MCF 10A (cell line): ENCODE results near the gene PIK3AP1. TPM values are rescaled to one million over a fixed set of nuclear protein-coding genes. Genes with fewer than 3 reads are reported as not detected.

ENCODE experiments used
- BruUV-seq: library from RNA; stranded (reverse); fragments of 400-500 nt; replicated peaks from 2 replicates; lab custom pipeline; 2021; lab: Mats Ljungman, UMichigan
- CTCF ChIA-PET: fragments of 300-600 bp; sonication (Branson Sonifier 250); formaldehyde crosslinking; extraction: SDS; loops from one replicate; lab custom pipeline; 2021; ENCODE audit warnings: antibody characterized with exemption, inconsistent platforms; lab: Yijun Ruan, JAX
- POLR2A ChIA-PET: fragments of 300-600, 350-650 bp; sonication (Branson Sonifier 250); formaldehyde crosslinking; extraction: SDS; loops from one replicate; lab custom pipeline; 2020; ENCODE audit warnings: antibody characterized with exemption, inconsistent platforms; lab: Yijun Ruan, JAX
- DNase-seq: peaks from one replicate; pipeline ENCODE4 v3.0.0-alpha.2; 2018; ENCODE audit not compliant: unreplicated experiment
- H3K27ac Mint-ChIP-seq: one replicate; pipeline ENCODE4 v1.8.0; 2022; ENCODE audit warnings: mild to moderate bottlenecking, low read depth, mixed read lengths; ENCODE audit not compliant: unreplicated experiment
- H3K27me3 Mint-ChIP-seq: one replicate; pipeline ENCODE4 v1.8.0; 2022; ENCODE audit warnings: mixed read lengths; ENCODE audit not compliant: insufficient read depth, unreplicated experiment
- H3K36me3 Mint-ChIP-seq: one replicate; pipeline ENCODE4 v1.8.0; 2022; ENCODE audit warnings: mild to moderate bottlenecking, moderate library complexity, mixed read lengths; ENCODE audit not compliant: insufficient read depth, unreplicated experiment
- H3K4me1 Mint-ChIP-seq: one replicate; pipeline ENCODE4 v1.8.0; 2022; ENCODE audit warnings: mixed read lengths; ENCODE audit not compliant: insufficient read depth, unreplicated experiment
- H3K4me3 Mint-ChIP-seq: one replicate; pipeline ENCODE4 v1.8.0; 2022; ENCODE audit warnings: mild to moderate bottlenecking, moderate library complexity, mixed read lengths; ENCODE audit not compliant: unreplicated experiment
- H3K9me3 Mint-ChIP-seq: one replicate; pipeline ENCODE4 v1.8.0; 2022; ENCODE audit warnings: mixed read lengths; ENCODE audit not compliant: unreplicated experiment
- intact Hi-C: fragments of 100-400 bp; cut with micrococcal nuclease; formaldehyde crosslinking; loops from 2 replicates; pipeline ENCODE4 v1.14.1; 2022
- total RNA-seq: library from RNA; stranded (reverse); gene quantifications from 2 replicates; pipeline ENCODE4 v1.2.3, GENCODE V29; 2022
- TF ChIP-seq, protein P1 (sequence below): fragments of 200-600 bp; IDR thresholded peaks from one replicate; pipeline ENCODE4 v1.8.0; 2022; ENCODE audit warnings: antibody characterized with exemption, mild to moderate bottlenecking; ENCODE audit not compliant: unreplicated experiment

Gene PIK3AP1
- total RNA-seq, 1 experiment from 2014 or later, result not detected

DNA sequence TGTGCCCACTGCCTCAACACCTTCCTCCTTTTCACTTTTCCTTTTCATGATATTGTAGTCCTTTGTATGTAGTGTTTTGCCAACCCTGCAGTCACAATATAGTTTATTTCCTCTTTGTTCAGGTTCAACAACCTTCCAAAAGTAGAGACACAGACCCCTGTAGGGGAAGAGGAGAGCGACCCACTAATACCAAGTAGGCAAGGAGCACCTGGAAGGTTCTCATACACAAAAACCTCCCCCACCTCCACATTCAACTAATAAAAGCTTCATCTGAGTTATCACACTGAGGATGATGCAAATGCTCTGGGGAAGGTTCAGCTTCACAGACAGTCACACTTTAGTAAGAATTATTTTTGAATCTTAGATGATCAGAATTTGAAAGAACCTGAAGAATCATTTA is 41.6 kb downstream of the PIK3AP1 start:
- Mint-ChIP-seq H3K27ac (no peak overlapping the region), H3K36me3 (no peaks in the 10 kb centered on the region), H3K4me1 (no peaks in the 10 kb centered on the region), H3K4me3 (no peak overlapping the region), H3K27me3 (peaks cover 11% of the 10 kb centered on the region), H3K9me3 (no peaks in the 10 kb centered on the region)
- BruUV-seq, result no TSS peak
- no peak for DNase-seq
- TF ChIP-seq, protein P1, sequence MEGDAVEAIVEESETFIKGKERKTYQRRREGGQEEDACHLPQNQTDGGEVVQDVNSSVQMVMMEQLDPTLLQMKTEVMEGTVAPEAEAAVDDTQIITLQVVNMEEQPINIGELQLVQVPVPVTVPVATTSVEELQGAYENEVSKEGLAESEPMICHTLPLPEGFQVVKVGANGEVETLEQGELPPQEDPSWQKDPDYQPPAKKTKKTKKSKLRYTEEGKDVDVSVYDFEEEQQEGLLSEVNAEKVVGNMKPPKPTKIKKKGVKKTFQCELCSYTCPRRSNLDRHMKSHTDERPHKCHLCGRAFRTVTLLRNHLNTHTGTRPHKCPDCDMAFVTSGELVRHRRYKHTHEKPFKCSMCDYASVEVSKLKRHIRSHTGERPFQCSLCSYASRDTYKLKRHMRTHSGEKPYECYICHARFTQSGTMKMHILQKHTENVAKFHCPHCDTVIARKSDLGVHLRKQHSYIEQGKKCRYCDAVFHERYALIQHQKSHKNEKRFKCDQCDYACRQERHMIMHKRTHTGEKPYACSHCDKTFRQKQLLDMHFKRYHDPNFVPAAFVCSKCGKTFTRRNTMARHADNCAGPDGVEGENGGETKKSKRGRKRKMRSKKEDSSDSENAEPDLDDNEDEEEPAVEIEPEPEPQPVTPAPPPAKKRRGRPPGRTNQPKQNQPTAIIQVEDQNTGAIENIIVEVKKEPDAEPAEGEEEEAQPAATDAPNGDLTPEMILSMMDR, result no peak
- ChIA-PET POLR2A (no interaction called here), CTCF (interaction anchor here (0.8 to 1.1 kb wide), 3 partner anchors 15 to 359 kb away, joined by 3 read pairs; no protein-coding TSS in a partner anchor)
- intact Hi-C loops, result no loop called here

DNA sequence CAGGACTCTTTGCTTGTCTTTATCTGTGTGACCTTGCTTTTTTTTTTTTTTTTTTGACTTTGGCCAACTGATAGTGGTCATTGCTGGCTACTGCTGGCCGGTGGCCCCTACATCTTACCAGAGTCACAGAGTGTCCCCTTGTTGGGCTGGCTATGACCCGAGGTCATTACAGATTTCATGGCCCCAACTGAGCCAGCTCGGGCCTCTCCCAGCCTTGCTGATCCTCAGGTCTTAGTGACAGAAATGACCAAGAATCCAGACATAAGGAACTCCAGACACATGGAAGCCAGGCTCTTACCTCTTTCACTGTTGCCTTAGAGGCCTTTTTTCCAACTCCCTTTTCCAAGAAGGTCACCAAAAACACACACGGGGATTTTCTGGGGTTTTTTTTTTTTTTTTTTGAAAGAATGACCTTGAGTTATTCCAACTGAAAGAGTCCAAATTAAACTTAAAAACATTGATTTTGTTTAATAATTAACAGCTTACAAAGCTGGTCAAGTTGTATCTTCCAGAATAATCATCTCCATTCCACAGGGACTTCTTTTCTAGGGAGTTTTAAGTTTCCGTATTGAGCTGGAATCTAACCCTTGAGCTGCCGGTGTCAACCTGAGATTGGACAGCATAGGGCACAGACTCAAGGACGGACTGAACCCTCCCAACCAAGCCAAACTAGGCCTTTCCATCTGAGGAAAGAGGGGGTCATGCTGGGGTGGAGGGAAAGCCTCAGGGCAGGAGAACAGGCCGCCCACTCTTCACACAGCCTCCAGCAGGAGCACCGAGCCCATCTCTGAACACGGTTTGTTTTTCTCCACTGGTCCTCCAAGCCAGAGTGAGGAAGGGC is 43.8 kb downstream of the PIK3AP1 start:
- no peaks in the 10 kb centered on the region for H3K4me1 Mint-ChIP-seq
- H3K4me3 Mint-ChIP-seq, result no peak overlapping the region
- ChIA-PET CTCF (interaction anchor here (0.6 to 0.7 kb wide), 2 partner anchors 16 to 36 kb away, joined by 3 read pairs; no protein-coding TSS in a partner anchor), POLR2A (no interaction called here)
- no peaks in the 10 kb centered on the region for H3K9me3 Mint-ChIP-seq
- BruUV-seq, result no TSS peak
- H3K27ac Mint-ChIP-seq, result no peak overlapping the region
- peaks cover 11% of the 10 kb centered on the region for H3K27me3 Mint-ChIP-seq
- DNase-seq, result no peak
- H3K36me3 Mint-ChIP-seq, result no peaks in the 10 kb centered on the region
- TF ChIP-seq, protein P1, result no peak
- intact Hi-C loops, result no loop called here

DNA sequence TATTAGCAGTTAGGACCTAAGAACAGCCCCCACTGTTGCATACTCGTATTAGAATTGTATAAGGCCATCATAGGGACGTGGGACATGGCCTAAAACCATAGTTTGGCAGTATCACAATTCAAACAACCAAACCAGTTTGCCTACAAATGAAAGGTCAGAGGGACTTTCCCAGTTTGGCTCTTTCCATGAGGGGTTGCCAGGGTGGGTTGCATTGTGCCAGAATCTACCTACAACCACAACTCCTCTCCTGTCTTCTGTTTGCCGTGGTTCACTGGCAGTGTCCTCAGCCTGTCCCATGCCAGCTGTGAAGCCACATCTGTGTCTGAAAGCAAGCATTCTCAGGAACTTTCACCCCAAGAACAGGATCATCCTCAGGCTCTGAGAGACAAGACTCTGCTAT is 44.5 kb downstream of the PIK3AP1 start:
- POLR2A ChIA-PET, result no interaction called here
- TF ChIP-seq, protein P1, result no peak
- Mint-ChIP-seq H3K36me3 (no peaks in the 10 kb centered on the region), H3K9me3 (no peaks in the 10 kb centered on the region), H3K27me3 (peaks cover 11% of the 10 kb centered on the region), H3K27ac (no peak overlapping the region), H3K4me1 (no peaks in the 10 kb centered on the region), H3K4me3 (no peak overlapping the region)
- no peak for DNase-seq
- intact Hi-C loops, result no loop called here
- CTCF ChIA-PET, result interaction anchor here (0.6 to 1.1 kb wide), 2 partner anchors 35 to 559 kb away, joined by 3 read pairs; no protein-coding TSS in a partner anchor
- no TSS peak for BruUV-seq

DNA sequence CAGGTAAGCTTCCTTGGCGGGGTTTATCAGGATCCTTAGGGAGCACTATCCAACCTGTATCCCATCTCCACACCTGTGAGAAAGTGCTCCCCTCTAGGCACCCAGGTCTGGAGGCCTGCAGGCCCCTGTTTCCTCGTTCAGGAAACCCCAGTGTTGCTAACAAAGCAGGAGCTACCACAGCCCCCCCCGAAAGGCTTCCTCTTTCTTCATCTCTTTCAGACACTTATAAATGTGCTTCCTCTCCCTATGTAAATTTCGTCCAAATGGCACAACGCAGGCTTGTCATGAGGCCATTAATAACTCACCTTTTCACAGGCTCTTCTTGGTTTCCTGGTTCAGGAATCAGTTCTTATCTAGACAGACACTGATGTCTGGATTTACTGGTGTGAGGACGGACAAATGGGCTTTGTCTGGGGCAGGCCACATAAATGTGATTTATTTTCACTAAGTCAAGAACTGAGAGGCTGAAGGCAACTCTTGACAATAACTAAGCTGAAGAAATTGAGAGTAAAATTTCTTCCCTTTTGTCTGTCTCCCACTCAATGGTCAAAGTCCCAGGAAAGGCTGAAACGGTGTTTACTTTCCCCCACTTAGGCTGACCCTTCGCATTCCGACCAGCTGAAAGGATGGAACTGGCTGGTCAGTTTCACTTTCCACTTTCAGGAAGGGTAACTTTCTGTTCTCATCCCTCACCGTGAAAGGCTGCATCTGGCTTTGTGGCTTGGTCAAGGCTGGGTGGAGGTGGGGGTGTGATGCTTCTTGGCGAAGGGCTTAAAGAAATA is 46.8 kb downstream of the PIK3AP1 start:
- no peaks in the 10 kb centered on the region for H3K27me3 Mint-ChIP-seq
- CTCF ChIA-PET, result interaction anchor here (0.6 to 0.9 kb wide), 2 partner anchors 33 to 537 kb away, joined by 3 read pairs; no protein-coding TSS in a partner anchor
- POLR2A ChIA-PET, result no interaction called here
- DNase-seq, result no peak
- no peak overlapping the region for H3K27ac Mint-ChIP-seq
- no TSS peak for BruUV-seq
- H3K4me1 Mint-ChIP-seq, result no peaks in the 10 kb centered on the region
- TF ChIP-seq, protein P1, result no peak
- intact Hi-C loops, result no loop called here
- H3K4me3 Mint-ChIP-seq, result no peak overlapping the region
- no peaks in the 10 kb centered on the region for H3K36me3 Mint-ChIP-seq
- H3K9me3 Mint-ChIP-seq, result no peaks in the 10 kb centered on the region
